ENCODE results near the gene MOCOS. TPM values are rescaled to one million over a fixed set of nuclear protein-coding genes. Genes with fewer than 3 reads are reported as not detected.

Gene MOCOS
- total RNA-seq, 1 donor from 2014 or later = 0.33 TPM

DNA sequence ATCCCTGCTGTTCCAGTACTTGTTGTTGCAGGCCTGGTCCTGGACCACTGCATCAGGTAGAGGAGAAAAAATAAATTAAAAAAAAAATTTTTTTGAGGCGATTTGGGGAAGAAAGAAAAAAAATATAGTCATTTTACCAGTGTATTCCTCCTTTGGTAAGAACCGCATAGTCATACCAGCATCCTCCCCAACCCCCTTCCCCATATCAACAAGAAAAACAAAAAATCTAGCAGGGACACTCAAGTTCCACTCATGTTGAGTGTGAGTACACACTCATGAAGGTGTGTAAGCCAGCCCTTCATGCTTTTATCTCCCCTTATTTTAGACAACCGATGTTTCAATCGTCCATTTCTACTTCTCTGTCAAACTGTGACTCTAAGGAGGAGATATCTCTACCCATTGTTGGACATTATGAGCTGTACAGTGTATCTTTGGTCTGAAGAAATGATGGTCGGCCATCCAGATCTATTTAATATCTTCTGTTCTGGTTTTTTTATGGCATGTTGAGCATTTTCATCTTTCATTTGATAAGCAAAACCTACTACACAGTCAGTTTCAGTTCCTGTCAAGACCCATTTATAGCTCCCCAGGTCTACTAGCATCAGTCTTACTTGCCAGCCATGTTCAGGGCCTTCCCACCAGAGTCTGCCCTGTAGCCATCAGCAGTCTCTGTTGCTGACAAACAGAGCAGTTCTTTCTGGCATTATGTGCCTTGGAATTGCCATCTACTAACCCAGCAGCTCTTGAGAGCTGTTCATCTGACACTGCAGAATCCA, 37.6 kb upstream of the MOCOS start:
- TF ChIP-seq, protein P1, sequence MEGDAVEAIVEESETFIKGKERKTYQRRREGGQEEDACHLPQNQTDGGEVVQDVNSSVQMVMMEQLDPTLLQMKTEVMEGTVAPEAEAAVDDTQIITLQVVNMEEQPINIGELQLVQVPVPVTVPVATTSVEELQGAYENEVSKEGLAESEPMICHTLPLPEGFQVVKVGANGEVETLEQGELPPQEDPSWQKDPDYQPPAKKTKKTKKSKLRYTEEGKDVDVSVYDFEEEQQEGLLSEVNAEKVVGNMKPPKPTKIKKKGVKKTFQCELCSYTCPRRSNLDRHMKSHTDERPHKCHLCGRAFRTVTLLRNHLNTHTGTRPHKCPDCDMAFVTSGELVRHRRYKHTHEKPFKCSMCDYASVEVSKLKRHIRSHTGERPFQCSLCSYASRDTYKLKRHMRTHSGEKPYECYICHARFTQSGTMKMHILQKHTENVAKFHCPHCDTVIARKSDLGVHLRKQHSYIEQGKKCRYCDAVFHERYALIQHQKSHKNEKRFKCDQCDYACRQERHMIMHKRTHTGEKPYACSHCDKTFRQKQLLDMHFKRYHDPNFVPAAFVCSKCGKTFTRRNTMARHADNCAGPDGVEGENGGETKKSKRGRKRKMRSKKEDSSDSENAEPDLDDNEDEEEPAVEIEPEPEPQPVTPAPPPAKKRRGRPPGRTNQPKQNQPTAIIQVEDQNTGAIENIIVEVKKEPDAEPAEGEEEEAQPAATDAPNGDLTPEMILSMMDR (IDR thresholded peaks at IDR 0.05; ENCODE audit: borderline replicate concordance) = no peak
- Histone ChIP-seq H3K9me3 (replicated peaks) (no peaks in the 10 kb centered on the region), H3K4me3 (no peak overlapping the region), H3K36me3 (peaks cover 97% of the 10 kb centered on the region), H3K27ac (replicated peaks) (no peak overlapping the region), H3K4me1 (no peaks in the 10 kb centered on the region), H3K27me3 (ENCODE audit: low read depth) (no peaks in the 10 kb centered on the region)
- intact Hi-C loops (cut with micrococcal nuclease) = no loop called here
- no peak for DNase-seq

DNA sequence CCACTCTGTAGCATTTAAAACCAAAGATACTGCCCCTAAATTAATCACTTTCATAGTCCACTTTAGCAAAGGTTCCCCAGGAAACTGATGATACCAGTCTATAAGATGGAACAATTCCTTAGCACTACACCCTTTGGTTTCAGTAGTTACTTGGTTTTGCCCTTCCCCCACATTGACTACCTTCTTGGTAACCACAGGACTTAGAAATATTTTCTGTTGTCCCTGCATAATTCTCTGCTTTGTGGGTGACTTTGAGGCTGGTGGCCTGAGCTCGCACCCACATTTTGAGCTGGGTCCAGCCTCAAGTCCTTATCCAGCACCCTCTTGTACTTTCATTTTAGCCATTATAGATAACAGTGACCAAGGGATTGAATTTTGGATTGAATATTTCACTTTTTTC, 34.5 kb upstream of the MOCOS start:
- intact Hi-C loops (cut with micrococcal nuclease) = no loop called here
- no peak overlapping the region for H3K27ac ChIP-seq (replicated peaks)
- no peak overlapping the region for H3K4me3 ChIP-seq
- no peaks in the 10 kb centered on the region for H3K27me3 ChIP-seq (ENCODE audit: low read depth)
- TF ChIP-seq, protein P1 (IDR thresholded peaks at IDR 0.05; ENCODE audit: borderline replicate concordance) = no peak
- peaks cover 97% of the 10 kb centered on the region for H3K36me3 ChIP-seq
- H3K4me1 ChIP-seq = no peaks in the 10 kb centered on the region
- no peaks in the 10 kb centered on the region for H3K9me3 ChIP-seq (replicated peaks)
- DNase-seq = no peak

DNA sequence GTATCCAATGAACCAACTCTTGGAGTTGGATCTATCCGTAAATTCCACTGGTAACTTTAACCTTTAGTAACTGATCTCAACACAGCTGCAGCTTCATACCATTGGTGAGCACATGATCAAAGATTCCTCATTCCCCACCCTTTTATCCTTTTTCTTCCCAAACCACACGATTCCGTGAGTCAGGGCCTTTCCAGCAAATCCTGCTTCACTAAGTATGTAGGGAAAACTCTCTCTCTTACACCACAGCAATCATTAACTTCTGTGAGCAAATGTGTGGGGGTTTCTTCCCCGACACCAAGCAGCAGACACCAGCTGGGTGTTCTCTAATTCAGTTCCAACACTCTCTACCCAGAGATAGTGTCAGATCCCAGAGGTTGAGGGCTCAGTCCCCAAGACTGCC, 34.1 kb upstream of the MOCOS start:
- TF ChIP-seq, protein P1 (IDR thresholded peaks at IDR 0.05; ENCODE audit: borderline replicate concordance) = no peak
- intact Hi-C loops (cut with micrococcal nuclease) = no loop called here
- no peak overlapping the region for H3K27ac ChIP-seq (replicated peaks)
- H3K27me3 ChIP-seq (ENCODE audit: low read depth) = no peaks in the 10 kb centered on the region
- no peaks in the 10 kb centered on the region for H3K9me3 ChIP-seq (replicated peaks)
- DNase-seq = no peak
- peaks cover 97% of the 10 kb centered on the region for H3K36me3 ChIP-seq
- H3K4me3 ChIP-seq = no peak overlapping the region
- H3K4me1 ChIP-seq = no peaks in the 10 kb centered on the region

DNA sequence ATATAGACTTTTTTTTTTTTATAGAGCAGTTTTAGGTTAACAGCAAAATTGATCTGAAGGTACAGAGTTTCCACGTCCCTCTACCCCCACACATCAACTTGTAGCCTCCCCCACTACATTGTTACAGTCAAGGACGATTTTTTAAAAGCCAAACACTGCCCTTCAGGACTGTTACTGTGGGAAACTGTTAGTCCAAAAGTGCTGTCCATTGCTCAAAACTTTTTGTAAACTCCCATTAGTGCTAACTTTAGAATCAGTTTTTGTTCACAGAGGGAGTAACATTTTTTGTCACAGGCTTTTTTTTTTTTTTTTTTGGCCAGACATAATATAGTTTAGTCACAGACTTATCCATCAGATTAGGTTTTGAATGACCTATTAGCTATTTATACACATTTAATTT, 33.5 kb upstream of the MOCOS start:
- H3K36me3 ChIP-seq = peaks cover 97% of the 10 kb centered on the region
- no peaks in the 10 kb centered on the region for H3K27me3 ChIP-seq (ENCODE audit: low read depth)
- no peaks in the 10 kb centered on the region for H3K4me1 ChIP-seq

DNA sequence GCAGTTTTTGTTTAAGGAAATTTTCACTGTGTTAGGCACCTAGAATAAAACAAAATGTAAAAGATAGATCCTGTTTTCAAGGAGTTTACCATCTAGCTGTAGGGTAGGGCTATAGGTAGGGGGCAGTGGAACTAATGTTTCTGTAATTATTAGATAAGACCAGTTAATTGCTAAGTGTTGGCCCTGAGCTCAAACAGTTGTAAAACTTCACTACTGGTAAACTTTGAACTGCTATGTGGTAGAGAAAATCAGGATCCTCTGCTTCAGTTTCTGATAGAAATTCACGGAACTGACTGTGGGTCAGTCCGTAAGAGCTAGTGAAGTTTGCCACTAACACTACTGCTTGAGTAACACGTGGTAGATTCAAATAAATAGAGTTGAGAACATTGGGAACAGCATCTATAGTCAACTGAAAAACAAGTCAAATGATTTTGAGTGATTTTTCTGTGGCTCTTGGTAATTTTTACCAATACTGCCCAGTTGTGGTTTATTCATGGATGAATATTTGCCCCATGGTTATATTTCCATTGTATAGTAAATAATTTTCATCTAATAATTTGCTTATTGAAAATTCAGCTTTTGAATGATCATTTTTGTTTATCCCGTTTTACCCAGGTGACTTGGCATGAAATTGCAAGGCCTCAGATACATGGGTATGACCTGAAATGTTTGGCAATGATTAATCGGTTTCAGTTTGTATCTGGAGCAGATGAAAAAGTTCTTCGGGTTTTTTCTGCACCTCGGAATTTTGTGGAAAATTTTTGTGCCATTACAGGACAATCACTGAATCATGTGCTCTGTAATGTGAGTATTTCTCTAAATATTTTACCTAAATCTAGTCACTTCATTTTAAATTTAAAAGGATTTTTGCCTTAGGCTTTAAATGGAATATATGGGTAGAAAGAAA, 31.2 kb upstream of the MOCOS start:
- no peaks in the 10 kb centered on the region for H3K27me3 ChIP-seq (ENCODE audit: low read depth)
- TF ChIP-seq, protein P1 (IDR thresholded peaks at IDR 0.05; ENCODE audit: borderline replicate concordance) = no peak
- no peak overlapping the region for H3K27ac ChIP-seq (replicated peaks)
- no peak for DNase-seq
- H3K4me1 ChIP-seq = no peaks in the 10 kb centered on the region
- intact Hi-C loops (cut with micrococcal nuclease) = no loop called here
- no peaks in the 10 kb centered on the region for H3K9me3 ChIP-seq (replicated peaks)
- peaks cover 98% of the 10 kb centered on the region for H3K36me3 ChIP-seq
- no peak overlapping the region for H3K4me3 ChIP-seq

More for the DNA sequence above, 33.5 kb upstream of the MOCOS start:
- no peak overlapping the region for H3K27ac ChIP-seq (replicated peaks)
- no peaks in the 10 kb centered on the region for H3K9me3 ChIP-seq (replicated peaks)
- H3K4me3 ChIP-seq = no peak overlapping the region
- DNase-seq = no peak
- intact Hi-C loops (cut with micrococcal nuclease) = no loop called here
- TF ChIP-seq, protein P1 (IDR thresholded peaks at IDR 0.05; ENCODE audit: borderline replicate concordance) = no peak

All from left ventricle myocardium inferior (tissue), 1 donor.